Activated CD8-positive, alpha-beta memory T cell treated with anti-CD3 and anti-CD28 coated beads for 48 hours (primary cell): ENCODE data around the gene ENGASE.

Experiments
- DNase-seq, 3 experiments: peaks; one replicate each; pipeline ENCODE4 v3.0.0-alpha.2; 2020; ENCODE audit warnings: low read depth in 2 of 3, low spot score in 2 of 3

Gene ENGASE

GRCh38 chr17:79135011-79135410 lies 60.4 kb downstream of the ENGASE start:
- no peak for DNase-seq

GRCh38 chr17:79135628-79136405 lies 61.2 kb downstream of the ENGASE start:
- no peak for DNase-seq
